BJ (cell line): Measurements from ENCODE around the gene LSM14B. TPM values are rescaled to one million over a fixed set of nuclear protein-coding genes. Genes with fewer than 3 reads are reported as not detected.

Experiments
- CTCF ChIA-PET: fragments of 350-600 bp; formaldehyde crosslinking; extraction: SDS; loops from one replicate; lab custom pipeline; 2021; ENCODE audit warnings: antibody characterized with exemption, inconsistent platforms; lab: Yijun Ruan, JAX
- POLR2A ChIA-PET: fragments of 300-600 bp; sonication (Branson Sonifier 250); formaldehyde crosslinking; extraction: SDS; loops from one replicate; lab custom pipeline; 2021; ENCODE audit warnings: antibody characterized with exemption; lab: Charles Lee
- DNase-seq: peaks from one replicate; pipeline ENCODE4 v3.0.0-alpha.2; 2011; ENCODE audit warnings: low read depth
- H3K27me3 ChIP-seq: 2 replicates; pipeline ENCODE4 v1.6.0; 2011; ENCODE audit warnings: low read length; ENCODE audit not compliant: control insufficient read depth, insufficient read depth
- H3K36me3 ChIP-seq: 2 replicates; pipeline ENCODE4 v1.5.1; 2011; ENCODE audit warnings: low read length; ENCODE audit not compliant: control insufficient read depth, insufficient read depth
- H3K4me3 ChIP-seq: 2 replicates; pipeline ENCODE4 v1.5.1; 2011; ENCODE audit warnings: low read depth, mild to moderate bottlenecking, control low read depth, low read length
- CTCF ChIP-seq: IDR thresholded peaks from 2 replicates; pipeline ENCODE4 v1.5.1; 2011; ENCODE audit warnings: low read depth, mild to moderate bottlenecking, control low read depth, inconsistent platforms, low read length, moderate library complexity; ENCODE audit not compliant: insufficient read depth
- polyA plus RNA-seq: library from polyadenylated mRNA; depleted of rRNA; stranded (reverse); fragments of >200 nt; gene quantifications from 2 replicates; pipeline ENCODE4 v1.2.3, GENCODE V29; 2011

Gene LSM14B
- polyA plus RNA-seq, 1 experiment = 48.2 TPM

DNA sequence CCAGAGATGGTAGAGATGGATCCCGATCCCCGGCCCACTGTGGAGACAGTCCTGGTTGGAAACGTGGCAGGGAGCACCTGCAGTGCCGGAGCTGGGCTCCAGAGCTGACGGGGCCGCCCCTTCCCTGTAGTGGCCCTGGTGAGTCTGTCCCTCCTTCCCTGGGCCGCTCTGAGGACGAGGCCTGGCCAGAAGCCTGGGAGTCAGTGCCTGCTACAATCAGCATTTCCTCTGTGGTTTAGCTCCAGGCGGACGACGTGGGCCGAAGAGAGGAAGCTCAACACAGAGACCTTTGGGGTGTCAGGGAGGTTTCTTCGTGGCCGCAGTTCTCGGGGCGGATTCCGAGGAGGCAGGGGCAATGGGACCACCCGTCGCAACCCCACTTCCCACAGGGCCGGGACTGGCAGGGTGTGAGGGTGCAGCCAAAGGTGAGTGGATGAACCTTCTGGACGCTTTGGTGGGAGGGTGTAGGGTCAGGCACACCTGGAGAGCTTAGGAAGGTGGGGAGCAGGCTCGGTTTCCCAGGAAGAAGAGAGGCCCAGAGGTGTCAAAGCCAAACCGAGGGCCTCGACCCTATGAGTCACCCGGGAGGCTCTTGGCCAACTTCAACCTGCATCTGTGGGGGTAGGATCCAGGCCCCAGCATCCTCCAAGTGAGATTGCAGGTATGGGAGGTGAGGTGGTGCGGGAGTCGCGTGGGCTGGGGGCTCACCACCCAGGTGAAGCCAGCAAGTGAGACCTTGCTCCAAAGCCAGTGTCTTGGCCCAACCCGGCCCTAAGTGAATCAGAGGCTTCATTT, 11.0 kb downstream of the LSM14B start:
- ChIA-PET CTCF (interaction anchor here (0.7 to 3.1 kb wide), 5 partner anchors 10 to 107 kb away, joined by 3 to 14 read pairs (median 4); partner anchors contain the start of genes PSMA7 and SS18L1), POLR2A (no interaction called here)
- no peak for TF ChIP-seq CTCF
- DNase-seq = no peak
- peaks cover 62% of the 10 kb centered on the region for H3K36me3 ChIP-seq
- no peak overlapping the region for H3K4me3 ChIP-seq
- H3K27me3 ChIP-seq = no peaks in the 10 kb centered on the region

DNA sequence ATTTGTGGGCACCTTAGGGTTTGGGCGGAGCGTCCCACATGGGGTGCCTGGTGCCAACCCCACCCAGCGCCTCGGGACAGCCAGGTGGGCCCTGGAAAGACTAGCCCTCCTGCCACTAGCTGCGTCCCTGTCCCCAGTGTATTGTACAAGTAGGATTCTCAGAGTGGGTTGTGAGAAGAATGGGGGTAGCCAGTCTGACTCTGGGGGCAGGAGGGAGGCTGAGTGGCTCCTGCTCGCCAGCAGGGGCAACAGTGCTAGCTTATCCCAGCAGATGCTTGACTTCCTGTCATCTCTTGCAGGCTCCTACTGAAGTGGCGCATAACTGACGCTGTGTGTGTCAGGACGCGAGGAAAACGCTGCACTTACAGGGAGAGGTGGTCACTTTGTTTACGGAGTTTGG, 11.6 kb downstream of the LSM14B start:
- Histone ChIP-seq H3K27me3 (no peaks in the 10 kb centered on the region), H3K4me3 (no peak overlapping the region), H3K36me3 (peaks cover 60% of the 10 kb centered on the region)
- CTCF ChIA-PET = interaction anchor here (3.1 kb wide), 1 partner anchor 107 kb away, joined by 14 read pairs; no protein-coding TSS in a partner anchor
- TF ChIP-seq CTCF = no peak
- POLR2A ChIA-PET = no interaction called here
- DNase-seq = no peak

DNA sequence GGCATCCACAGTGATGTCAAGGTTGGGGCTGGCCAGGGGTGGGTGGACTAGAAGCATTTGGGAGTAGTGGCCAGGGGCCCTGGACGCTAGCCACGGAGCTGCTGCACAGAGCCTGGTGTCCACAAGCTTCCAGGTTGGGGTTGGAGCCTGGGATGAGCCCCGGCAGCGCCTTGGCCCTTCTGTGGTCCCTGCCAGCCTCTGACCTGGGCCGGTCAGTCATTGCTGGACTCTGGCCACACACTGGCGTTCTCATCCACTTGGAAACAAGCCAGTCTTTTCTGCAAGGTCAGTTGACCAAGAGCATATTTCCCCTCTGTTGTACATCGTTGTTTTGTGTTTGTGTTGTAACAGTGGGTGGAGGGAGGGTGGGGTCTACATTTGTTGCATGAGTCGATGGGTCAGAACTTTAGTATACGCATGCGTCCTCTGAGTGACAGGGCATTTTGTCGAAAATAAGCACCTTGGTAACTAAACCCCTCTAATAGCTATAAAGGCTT, 12.5 kb downstream of the LSM14B start:
- no peak for DNase-seq
- no peak overlapping the region for H3K4me3 ChIP-seq
- TF ChIP-seq CTCF = no peak
- peaks cover 66% of the 10 kb centered on the region for H3K36me3 ChIP-seq
- ChIA-PET CTCF (interaction anchor here (0.6 to 4.1 kb wide), 4 partner anchors 13 to 124 kb away, joined by 3 to 33 read pairs (median 6); partner anchors contain the start of gene LSM14B), POLR2A (no interaction called here)
- no peaks in the 10 kb centered on the region for H3K27me3 ChIP-seq

GRCh38 chr20:62135573-62136266, 13.4 kb downstream of the LSM14B start:
- CTCF ChIA-PET = interaction anchor here (0.6 to 4.1 kb wide), 12 partner anchors 9 to 150 kb away, joined by 3 to 33 read pairs (median 5); partner anchors contain the start of gene LSM14B
- no peak for DNase-seq

More at GRCh38 chr20:62135573-62136266, 13.4 kb downstream of the LSM14B start:
- no peaks in the 10 kb centered on the region for H3K27me3 ChIP-seq
- POLR2A ChIA-PET = interaction anchor here (0.6 kb wide), 1 partner anchor 240 kb away, joined by 3 read pairs; no protein-coding TSS in a partner anchor
- peaks cover 61% of the 10 kb centered on the region for H3K36me3 ChIP-seq
- no peak for TF ChIP-seq CTCF
- no peak overlapping the region for H3K4me3 ChIP-seq
